GM18505 (cell line): ENCODE results near the gene XRN2.
"Not testable (repeated sequence)": the region's sequence is repeated elsewhere in the genome, so short reads cannot be mapped to it uniquely, and the experiment has no call there.

Source experiments
- ATAC-seq: cut with Tn5 transposase; IDR thresholded peaks from one replicate; pipeline ENCODE4 v1.9.1; 2021; ENCODE audit not compliant: unreplicated experiment
- POLR2A ChIP-seq: IDR thresholded peaks from 4 replicates; pipeline ENCODE4 v1.6.1; 2011; ENCODE audit warnings: borderline replicate concordance; ENCODE audit not compliant: insufficient read depth, insufficient read length; ENCODE audit errors: extremely low read depth

Gene XRN2

GRCh38 chr20:21391972-21392352 lies 88.8 kb downstream of the XRN2 start:
- no peak for TF ChIP-seq POLR2A
- ATAC-seq = no peak

GRCh38 chr20:21393166-21393565 lies 90.0 kb downstream of the XRN2 start:
- no peak for ATAC-seq
- TF ChIP-seq POLR2A = no peak

- ATAC-seq = no peak
- no peak for TF ChIP-seq POLR2A
Observed at GRCh38 chr20:21393816-21394519, 90.8 kb downstream of the XRN2 start.

GRCh38 chr20:21394551-21394950 lies 91.4 kb downstream of the XRN2 start:
- no peak for ATAC-seq
- no peak for TF ChIP-seq POLR2A

- ATAC-seq = no peak
- TF ChIP-seq POLR2A = no peak
Observed at GRCh38 chr20:21395051-21395665, 92.0 kb downstream of the XRN2 start.

GRCh38 chr20:21395666-21396598 lies 92.8 kb downstream of the XRN2 start:
- ATAC-seq = no peak
- no peak for TF ChIP-seq POLR2A

GRCh38 chr20:21396599-21397340 lies 93.6 kb downstream of the XRN2 start:
- ATAC-seq = no peak
- TF ChIP-seq POLR2A = no peak

GRCh38 chr20:21397341-21398108 lies 94.4 kb downstream of the XRN2 start, which contains the start of gene NKX2-4:
Gene NKX2-4 (minus strand): TSS chr20:21397526. CDS start chr20:21397399, 127 bp downstream.
- no peak for TF ChIP-seq POLR2A
- no peak for ATAC-seq

- no peak for TF ChIP-seq POLR2A
- no peak for ATAC-seq
Observed at GRCh38 chr20:21398109-21399004, 95.2 kb downstream of the XRN2 start.

- no peak for ATAC-seq
- TF ChIP-seq POLR2A = no peak
Observed at GRCh38 chr20:21399005-21399475, 95.9 kb downstream of the XRN2 start.

- no peak for ATAC-seq
- TF ChIP-seq POLR2A = no peak
Observed at GRCh38 chr20:21411725-21412124, 108.6 kb downstream of the XRN2 start.

- not testable (repeated sequence) for ATAC-seq
Observed at GRCh38 chr20:21413996-21414395, 110.9 kb downstream of the XRN2 start.

- ATAC-seq = not testable (repeated sequence)
Observed at GRCh38 chr20:21419147-21419546, 116.0 kb downstream of the XRN2 start.
